Neutrophil (primary cell): Measurements from ENCODE around the gene NOTCH3.

ENCODE experiments used
- H3K27ac ChIP-seq: fragments of 200-600 bp; sonication (generic); 2 replicates; pipeline ENCODE4 v1.5.1; 2016; ENCODE audit warnings: mild to moderate bottlenecking, moderate library complexity
- H3K27me3 ChIP-seq: fragments of 200-600 bp; sonication (generic); 2 replicates; pipeline ENCODE4 v1.6.0; 2016; ENCODE audit warnings: mild to moderate bottlenecking
- H3K36me3 ChIP-seq: fragments of 200-600 bp; sonication (generic); 2 replicates; pipeline ENCODE4 v1.5.1; 2017
- H3K4me1 ChIP-seq, 2 experiments: fragments of 200-600 bp in 1 of 2; sonication (generic) in 1 of 2; 1 replicate in 1 of 2; 2 replicates in 1 of 2; pipeline versions ENCODE4 v1.5.1 to v1.6.1; 2013 to 2016; ENCODE audit warnings: low read depth in 1 of 2, low read length in 1 of 2, mild to moderate bottlenecking in 1 of 2, moderate library complexity in 1 of 2; ENCODE audit not compliant: control insufficient read depth in 1 of 2, insufficient read depth in 1 of 2
- H3K4me3 ChIP-seq, 2 experiments: fragments of 200-600 bp in 1 of 2; sonication (generic) in 1 of 2; 1 replicate in 1 of 2; 2 replicates in 1 of 2; pipeline ENCODE4 v1.5.1; 2013 to 2016; ENCODE audit warnings: low read depth in 1 of 2, low read length in 1 of 2, mild to moderate bottlenecking in 1 of 2, moderate library complexity in 1 of 2
- H3K9me3 ChIP-seq: fragments of 200-600 bp; sonication (generic); 2 replicates; pipeline ENCODE4 v1.5.1; 2016
- CTCF ChIP-seq: fragments of 200-600 bp; sonication (generic); IDR thresholded peaks from 2 replicates; pipeline ENCODE4 v1.5.1; 2016; ENCODE audit warnings: antibody characterized with exemption

The NOTCH3 gene

DNA sequence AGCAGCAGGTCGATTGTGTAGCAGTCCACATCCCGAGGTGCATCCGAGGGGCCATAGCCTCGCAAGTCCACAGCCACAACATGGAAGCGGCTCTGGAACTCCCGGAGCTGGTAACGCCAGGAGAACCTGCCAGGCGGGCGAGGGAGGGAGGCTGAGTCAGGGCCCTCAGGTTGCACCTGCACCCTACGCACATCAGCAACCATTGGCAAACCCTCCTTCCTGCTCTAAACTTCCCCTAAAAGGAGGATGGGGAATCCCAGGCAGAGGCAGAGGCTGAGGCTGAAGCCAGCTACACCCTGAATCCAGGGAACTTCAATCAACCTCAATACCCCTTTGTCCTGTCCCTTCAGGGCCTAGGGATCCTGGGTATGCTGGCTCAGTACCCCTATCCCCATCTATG is 30.5 kb upstream of the NOTCH3 start:
- Histone ChIP-seq H3K4me3 (no peak overlapping the region), H3K36me3 (peaks cover 13% of the 10 kb centered on the region), H3K4me1 (peaks cover 20 to 23% of the 10 kb centered on the region in 2 experiments), H3K27me3 (peaks cover 83% of the 10 kb centered on the region), H3K9me3 (no peaks in the 10 kb centered on the region), H3K27ac (no peak overlapping the region)
- no peak for TF ChIP-seq CTCF

DNA sequence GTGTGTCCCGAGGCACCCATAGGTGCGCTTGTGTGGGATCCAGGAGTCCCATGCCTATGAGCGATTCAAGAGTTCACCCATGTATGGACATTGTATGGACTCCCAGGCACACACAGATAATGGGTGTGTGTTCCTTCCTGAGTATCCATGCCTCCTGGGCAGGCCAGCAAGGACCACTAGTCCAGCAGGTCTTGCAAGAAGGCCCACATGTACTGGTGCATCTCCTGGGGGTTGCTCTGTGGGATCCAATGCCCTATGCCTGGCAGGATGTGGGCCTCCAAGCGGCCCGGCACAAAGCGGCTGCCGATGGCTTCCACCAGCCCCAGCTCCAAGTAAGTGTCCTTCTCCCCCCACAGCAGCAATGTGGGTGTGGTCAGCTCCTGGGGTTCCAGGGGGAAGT is 26.5 kb upstream of the NOTCH3 start:
- Histone ChIP-seq H3K27me3 (peaks cover 91% of the 10 kb centered on the region), H3K4me1 (peaks cover 24 to 27% of the 10 kb centered on the region in 2 experiments), H3K27ac (no peak overlapping the region), H3K4me3 (no peak overlapping the region), H3K9me3 (no peaks in the 10 kb centered on the region), H3K36me3 (no peaks in the 10 kb centered on the region)
- no peak for TF ChIP-seq CTCF

DNA sequence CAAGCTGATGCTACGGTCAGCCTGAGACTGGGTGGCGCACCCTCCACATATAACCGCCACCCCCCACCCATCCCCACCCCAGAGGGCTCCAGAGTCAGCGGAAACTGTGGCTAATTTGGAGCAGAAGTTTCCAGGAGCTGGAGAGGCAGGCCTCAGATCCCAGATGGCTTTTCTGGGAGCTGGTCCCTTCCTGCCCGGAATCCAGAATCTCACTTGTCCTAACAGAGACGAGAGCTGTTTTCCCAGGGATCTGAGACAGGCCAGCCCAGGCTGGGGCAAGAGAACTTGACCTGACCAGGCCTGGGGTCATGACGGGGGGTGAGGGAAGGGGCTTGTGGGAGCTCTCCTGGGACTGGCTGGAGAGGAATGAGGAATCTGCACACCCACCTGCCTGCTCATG is 25.0 kb upstream of the NOTCH3 start:
- H3K4me3 ChIP-seq: no peak overlapping the region
- H3K27ac ChIP-seq: no peak overlapping the region
- peaks cover 91% of the 10 kb centered on the region for H3K27me3 ChIP-seq

GRCh38 chr19:15223649-15224361 is 23.0 kb upstream of the NOTCH3 start:
- Histone ChIP-seq H3K4me3 (peak overlapping the region; percentile 55 to 57), H3K27me3 (peaks cover 87% of the 10 kb centered on the region), H3K9me3 (no peaks in the 10 kb centered on the region), H3K27ac (no peak overlapping the region), H3K36me3 (no peaks in the 10 kb centered on the region), H3K4me1 (peaks cover 14 to 16% of the 10 kb centered on the region in 2 experiments)
- TF ChIP-seq CTCF: no peak

More for the DNA sequence above, 25.0 kb upstream of the NOTCH3 start:
- Histone ChIP-seq H3K4me1 (peaks cover 14 to 16% of the 10 kb centered on the region in 2 experiments), H3K36me3 (no peaks in the 10 kb centered on the region), H3K9me3 (no peaks in the 10 kb centered on the region)
- no peak for TF ChIP-seq CTCF

- Histone ChIP-seq H3K9me3 (no peaks in the 10 kb centered on the region), H3K4me3 (peak overlapping the region; percentile 55 to 57), H3K27me3 (peaks cover 84% of the 10 kb centered on the region), H3K36me3 (no peaks in the 10 kb centered on the region), H3K27ac (peak overlapping the region; percentile 5), H3K4me1 (peaks cover 14 to 16% of the 10 kb centered on the region in 2 experiments)
- no peak for TF ChIP-seq CTCF
Measured at GRCh38 chr19:15222738-15223648, 22.2 kb upstream of the NOTCH3 start.
